Measurements from ENCODE around the gene PELI2.

The PELI2 gene

GRCh38 chr14:56117765-56118610, at the start of gene PELI2:
TSS of gene PELI2 (plus strand) at chr14:56118411. CDS start at chr14:56118661, 250 bp downstream.
- no peaks in the 10 kb centered on the region for H3K36me3 ChIP-seq (ENCODE audit: control insufficient read depth in 2 of 2, insufficient read depth in 1 of 2, low read length in 2 of 2)
- H3K4me1 ChIP-seq (ENCODE audit: control insufficient read depth, insufficient read depth, low read length) = peaks cover 17% of the 10 kb centered on the region
- CTCF ChIA-PET = interaction anchor here (0.7 to 1.9 kb wide), 2 partner anchors 18 to 386 kb away, joined by 5 to 8 read pairs; no protein-coding TSS in a partner anchor
- peak within 1 kb of the TSS; percentile 95 for H3K27ac ChIP-seq (ENCODE audit: extremely low read depth, low read depth, low read length)
- no peaks in the 10 kb centered on the region for H3K9me3 ChIP-seq (ENCODE audit: control insufficient read depth, insufficient read depth, low read depth, low read length)
- peak within 1 kb of the TSS; percentile 73 for H3K4me3 ChIP-seq (ENCODE audit: low read depth, low read length)
- POLR2A ChIA-PET = interaction anchor here (1.0 kb wide), 6 partner anchors 14 to 222 kb away, joined by 3 to 4 read pairs (median 3); no protein-coding TSS in a partner anchor
- TF ChIP-seq ZBTB11 (tag by site-specific recombination; conservative IDR thresholded peaks at IDR 0.05; ENCODE audit: low read depth) (peak; percentile 71), ZBTB8A (tag by site-specific recombination; IDR thresholded peaks at IDR 0.05) (0 out of 2 replicates have a peak, but pooled peaks have one; percentile 48), ZBTB10 (tag by site-specific recombination; IDR thresholded peaks at IDR 0.05) (peak; percentile 56), ZNF335 (tag by site-specific recombination; conservative IDR thresholded peaks at IDR 0.05) (peak; percentile 81), REST (tag by site-specific recombination; IDR thresholded peaks at IDR 0.05) (no peak), IKZF3 (tag by site-specific recombination; IDR thresholded peaks at IDR 0.05) (peak; percentile 82; the same call in 1 of the 2 replicates), TRIM28 (IDR thresholded peaks at IDR 0.05; ENCODE audit: borderline replicate concordance, low read length) (no peak), ZXDB (tag by site-specific recombination; IDR thresholded peaks at IDR 0.05) (0 out of 2 replicates have a peak, but pooled peaks have one; percentile 27), ZNF398 (tag by site-specific recombination; IDR thresholded peaks at IDR 0.05) (peak; percentile 52; the same call in 1 of the 2 replicates), ZNF664 (tag by site-specific recombination; IDR thresholded peaks at IDR 0.05) (no peak), YY2 (tag by site-specific recombination; IDR thresholded peaks at IDR 0.05) (no peak), ZFHX2 (tag by site-specific recombination; conservative IDR thresholded peaks at IDR 0.05) (0 out of 2 replicates have a peak, but pooled peaks have one; percentile 24), ZNF391 (tag by site-specific recombination; IDR thresholded peaks at IDR 0.05; ENCODE audit: borderline replicate concordance, low read depth) (no peak), ZNF629 (tag by site-specific recombination; IDR thresholded peaks at IDR 0.05) (peak; percentile 81), PRDM10 (tag by site-specific recombination; IDR thresholded peaks at IDR 0.05) (peak; percentile 60), ZBTB17 (tag by site-specific recombination; IDR thresholded peaks at IDR 0.05) (0 out of 2 replicates have a peak, but pooled peaks have one; percentile 41), KLF9 (tag by site-specific recombination; IDR thresholded peaks at IDR 0.05; ENCODE audit: low read depth) (peak; percentile 80), EGR2 (tag by site-specific recombination; IDR thresholded peaks at IDR 0.05; ENCODE audit: low read depth) (0 out of 2 replicates have a peak, but pooled peaks have one; percentile 16), SP3 (tag by site-specific recombination; IDR thresholded peaks at IDR 0.05) (peak; percentile 38; the same call in 1 of the 2 replicates), ZBTB20 (tag by site-specific recombination; IDR thresholded peaks at IDR 0.05) (0 out of 2 replicates have a peak, but pooled peaks have one; percentile 24), ZNF223 (tag by site-specific recombination; IDR thresholded peaks at IDR 0.05) (no peak)
